Measurements from ENCODE around the gene EXD3. TPM values are rescaled to one million over a fixed set of nuclear protein-coding genes. Genes with fewer than 3 reads are reported as not detected.

EXD3 gene
- total and polyA plus RNA-seq, 2 of the 13 experiments (the other 11 are each of a cell fraction or from before 2014, with no cell fraction given) = 2.7 to 4.8 TPM

DNA sequence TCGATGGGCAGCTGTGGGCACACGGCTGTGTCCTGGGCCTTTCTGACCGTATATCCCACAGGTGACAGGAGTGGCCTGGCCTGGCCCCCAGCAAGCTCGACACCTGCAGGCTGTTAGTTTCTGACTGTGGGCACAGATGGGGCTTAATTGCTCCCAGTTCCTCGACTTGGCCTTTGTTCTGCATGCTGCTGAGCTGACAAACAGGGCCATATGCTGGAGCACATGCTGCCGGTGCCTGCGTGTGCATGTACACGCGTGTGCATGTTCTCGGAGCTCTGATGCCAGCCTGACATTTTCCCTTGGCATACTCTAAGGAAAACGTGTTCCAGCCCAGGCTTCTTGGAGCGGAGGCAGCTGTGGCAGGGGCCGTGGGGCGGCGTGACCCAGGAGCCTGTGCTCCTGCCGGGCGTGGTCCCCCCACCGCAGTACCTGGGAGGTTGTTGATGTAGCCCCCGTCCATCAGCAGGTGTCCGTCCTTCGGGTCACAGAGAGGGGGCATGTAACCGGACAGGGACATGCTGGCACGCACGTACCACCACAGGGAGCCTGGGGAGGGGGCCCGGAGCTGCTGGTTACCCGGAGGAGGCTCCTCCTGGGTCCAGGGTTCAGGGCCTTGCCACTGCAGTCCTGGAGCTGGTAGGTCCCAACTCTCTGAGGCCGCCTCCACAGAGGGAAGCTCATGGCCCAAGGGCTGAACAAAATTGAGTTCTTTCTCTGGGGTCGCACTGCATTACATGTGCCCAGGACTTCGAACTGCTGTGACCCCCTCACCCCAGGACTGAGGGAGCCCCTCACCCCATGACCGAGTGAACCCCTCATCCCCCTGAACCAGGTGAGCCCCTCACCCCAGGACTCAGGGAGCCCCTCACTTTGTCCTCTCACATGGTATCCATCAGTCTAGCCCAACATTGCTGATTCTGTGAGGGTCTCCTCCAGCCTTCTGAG is 40.3 kb upstream of the EXD3 start (continued):
- TF ChIP-seq, protein P1, sequence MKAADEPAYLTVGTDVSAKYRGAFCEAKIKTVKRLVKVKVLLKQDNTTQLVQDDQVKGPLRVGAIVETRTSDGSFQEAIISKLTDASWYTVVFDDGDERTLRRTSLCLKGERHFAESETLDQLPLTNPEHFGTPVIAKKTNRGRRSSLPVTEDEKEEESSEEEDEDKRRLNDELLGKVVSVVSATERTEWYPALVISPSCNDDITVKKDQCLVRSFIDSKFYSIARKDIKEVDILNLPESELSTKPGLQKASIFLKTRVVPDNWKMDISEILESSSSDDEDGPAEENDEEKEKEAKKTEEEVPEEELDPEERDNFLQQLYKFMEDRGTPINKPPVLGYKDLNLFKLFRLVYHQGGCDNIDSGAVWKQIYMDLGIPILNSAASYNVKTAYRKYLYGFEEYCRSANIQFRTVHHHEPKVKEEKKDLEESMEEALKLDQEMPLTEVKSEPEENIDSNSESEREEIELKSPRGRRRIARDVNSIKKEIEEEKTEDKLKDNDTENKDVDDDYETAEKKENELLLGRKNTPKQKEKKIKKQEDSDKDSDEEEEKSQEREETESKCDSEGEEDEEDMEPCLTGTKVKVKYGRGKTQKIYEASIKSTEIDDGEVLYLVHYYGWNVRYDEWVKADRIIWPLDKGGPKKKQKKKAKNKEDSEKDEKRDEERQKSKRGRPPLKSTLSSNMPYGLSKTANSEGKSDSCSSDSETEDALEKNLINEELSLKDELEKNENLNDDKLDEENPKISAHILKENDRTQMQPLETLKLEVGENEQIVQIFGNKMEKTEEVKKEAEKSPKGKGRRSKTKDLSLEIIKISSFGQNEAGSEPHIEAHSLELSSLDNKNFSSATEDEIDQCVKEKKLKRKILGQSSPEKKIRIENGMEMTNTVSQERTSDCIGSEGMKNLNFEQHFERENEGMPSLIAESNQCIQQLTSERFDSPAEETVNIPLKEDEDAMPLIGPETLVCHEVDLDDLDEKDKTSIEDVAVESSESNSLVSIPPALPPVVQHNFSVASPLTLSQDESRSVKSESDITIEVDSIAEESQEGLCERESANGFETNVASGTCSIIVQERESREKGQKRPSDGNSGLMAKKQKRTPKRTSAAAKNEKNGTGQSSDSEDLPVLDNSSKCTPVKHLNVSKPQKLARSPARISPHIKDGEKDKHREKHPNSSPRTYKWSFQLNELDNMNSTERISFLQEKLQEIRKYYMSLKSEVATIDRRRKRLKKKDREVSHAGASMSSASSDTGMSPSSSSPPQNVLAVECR (CRISPR knock-in tag; IDR thresholded peaks at IDR 0.05; ENCODE audit: borderline replicate concordance) = peak; percentile 47; the same call in 1 of the 2 replicates
- TF ChIP-seq YY1 (IDR thresholded peaks at IDR 0.05; ENCODE audit: insufficient read depth, insufficient replicate concordance, low read depth, low read length) = no peak
- peak; percentile 36; the same call in 1 of the 2 replicates for TF ChIP-seq KDM6A (CRISPR knock-in tag; IDR thresholded peaks at IDR 0.05; ENCODE audit: low read depth)
- TF ChIP-seq POLR2AphosphoS2 (IDR thresholded peaks at IDR 0.05; ENCODE audit: low read depth, low read length) = no peak
- TF ChIP-seq, protein P2, sequence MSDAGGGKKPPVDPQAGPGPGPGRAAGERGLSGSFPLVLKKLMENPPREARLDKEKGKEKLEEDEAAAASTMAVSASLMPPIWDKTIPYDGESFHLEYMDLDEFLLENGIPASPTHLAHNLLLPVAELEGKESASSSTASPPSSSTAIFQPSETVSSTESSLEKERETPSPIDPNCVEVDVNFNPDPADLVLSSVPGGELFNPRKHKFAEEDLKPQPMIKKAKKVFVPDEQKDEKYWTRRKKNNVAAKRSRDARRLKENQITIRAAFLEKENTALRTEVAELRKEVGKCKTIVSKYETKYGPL (CRISPR knock-in tag; IDR thresholded peaks at IDR 0.05) = no peak
- TF ChIP-seq BRCA1 (CRISPR knock-in tag; IDR thresholded peaks at IDR 0.05) = peak; percentile 76
- TF ChIP-seq EP300 (IDR thresholded peaks at IDR 0.05; ENCODE audit: low read depth in 2 of 2, low read length in 2 of 2) = peak in 1 of 2 experiments; percentile 36; a peak in 1 of 4 replicates
- TF ChIP-seq EP300 (CRISPR knock-in tag; IDR thresholded peaks at IDR 0.05; ENCODE audit: borderline replicate concordance) = no peak
- TF ChIP-seq SP5 (CRISPR knock-in tag; IDR thresholded peaks at IDR 0.05; ENCODE audit: borderline replicate concordance, low read depth) = peak; percentile 68
- no peak for TF ChIP-seq BRD4 (CRISPR knock-in tag; IDR thresholded peaks at IDR 0.05)
- TF ChIP-seq, protein P3, sequence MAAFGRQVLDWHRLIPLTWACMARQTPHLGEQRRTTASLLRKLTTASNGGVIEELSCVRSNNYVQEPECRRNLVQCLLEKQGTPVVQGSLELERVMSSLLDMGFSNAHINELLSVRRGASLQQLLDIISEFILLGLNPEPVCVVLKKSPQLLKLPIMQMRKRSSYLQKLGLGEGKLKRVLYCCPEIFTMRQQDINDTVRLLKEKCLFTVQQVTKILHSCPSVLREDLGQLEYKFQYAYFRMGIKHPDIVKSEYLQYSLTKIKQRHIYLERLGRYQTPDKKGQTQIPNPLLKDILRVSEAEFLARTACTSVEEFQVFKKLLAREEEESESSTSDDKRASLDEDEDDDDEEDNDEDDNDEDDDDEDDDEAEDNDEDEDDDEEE (CRISPR knock-in tag; IDR thresholded peaks at IDR 0.05) = peak; percentile 69; the same call in 1 of the 2 replicates
- TF ChIP-seq, protein P4, sequence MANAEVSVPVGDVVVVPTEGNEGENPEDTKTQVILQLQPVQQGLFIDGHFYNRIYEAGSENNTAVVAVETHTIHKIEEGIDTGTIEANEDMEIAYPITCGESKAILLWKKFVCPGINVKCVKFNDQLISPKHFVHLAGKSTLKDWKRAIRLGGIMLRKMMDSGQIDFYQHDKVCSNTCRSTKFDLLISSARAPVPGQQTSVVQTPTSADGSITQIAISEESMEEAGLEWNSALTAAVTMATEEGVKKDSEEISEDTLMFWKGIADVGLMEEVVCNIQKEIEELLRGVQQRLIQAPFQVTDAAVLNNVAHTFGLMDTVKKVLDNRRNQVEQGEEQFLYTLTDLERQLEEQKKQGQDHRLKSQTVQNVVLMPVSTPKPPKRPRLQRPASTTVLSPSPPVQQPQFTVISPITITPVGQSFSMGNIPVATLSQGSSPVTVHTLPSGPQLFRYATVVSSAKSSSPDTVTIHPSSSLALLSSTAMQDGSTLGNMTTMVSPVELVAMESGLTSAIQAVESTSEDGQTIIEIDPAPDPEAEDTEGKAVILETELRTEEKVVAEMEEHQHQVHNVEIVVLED (CRISPR knock-in tag; IDR thresholded peaks at IDR 0.05; ENCODE audit: borderline replicate concordance) = peak; percentile 22; the same call in 1 of the 2 replicates
- TF ChIP-seq DPF2 (CRISPR knock-in tag; IDR thresholded peaks at IDR 0.05; ENCODE audit: borderline replicate concordance, low read depth) = peak; percentile 65; the same call in 1 of the 2 replicates
- peak; percentile 44 for TF ChIP-seq CBX1 (IDR thresholded peaks at IDR 0.05; ENCODE audit: low read depth)
